KOPT-K1 (cell line): ENCODE measurements around the gene IQSEC3.
"Not testable (repeated sequence)": the region's sequence is repeated elsewhere in the genome, so short reads cannot be mapped to it uniquely, and the experiment has no call there.

ENCODE experiments used
- H3K27ac ChIP-seq: fragments of 200-600 bp; sonication (generic); 2 replicates; pipeline ENCODE4 v1.5.1; 2016; ENCODE audit warnings: antibody characterized with exemption, mild to moderate bottlenecking, low read depth, low read length; ENCODE audit not compliant: poor library complexity, severe bottlenecking
- H3K36me3 ChIP-seq: fragments of 200-600 bp; sonication (generic); 2 replicates; pipeline ENCODE4 v1.5.1; 2017; ENCODE audit warnings: antibody characterized with exemption, mild to moderate bottlenecking, low read length, moderate library complexity; ENCODE audit not compliant: insufficient read depth
- H3K9me3 ChIP-seq: fragments of 200-600 bp; sonication (generic); 2 replicates; pipeline ENCODE4 v1.5.1; 2017; ENCODE audit warnings: antibody characterized with exemption, low read length, mild to moderate bottlenecking; ENCODE audit not compliant: insufficient read depth, poor library complexity, severe bottlenecking

Gene IQSEC3

GRCh38 chr12:129001-129400, 62.4 kb downstream of the IQSEC3 start:
- Histone ChIP-seq H3K9me3 (no peaks in the 10 kb centered on the region), H3K27ac (no peak overlapping the region), H3K36me3 (no peaks in the 10 kb centered on the region)

- H3K9me3 ChIP-seq, result no peaks in the 10 kb centered on the region
- H3K36me3 ChIP-seq, result no peaks in the 10 kb centered on the region
- no peak overlapping the region for H3K27ac ChIP-seq
Measured at GRCh38 chr12:130519-130918, 64.0 kb downstream of the IQSEC3 start.

- H3K27ac ChIP-seq, result no peak overlapping the region
- H3K9me3 ChIP-seq, result no peaks in the 10 kb centered on the region
- H3K36me3 ChIP-seq, result no peaks in the 10 kb centered on the region
Measured at GRCh38 chr12:131008-131407, 64.4 kb downstream of the IQSEC3 start.

GRCh38 chr12:131732-132495, 65.3 kb downstream of the IQSEC3 start:
- Histone ChIP-seq H3K9me3 (no peaks in the 10 kb centered on the region), H3K36me3 (no peaks in the 10 kb centered on the region), H3K27ac (no peak overlapping the region)

DNA sequence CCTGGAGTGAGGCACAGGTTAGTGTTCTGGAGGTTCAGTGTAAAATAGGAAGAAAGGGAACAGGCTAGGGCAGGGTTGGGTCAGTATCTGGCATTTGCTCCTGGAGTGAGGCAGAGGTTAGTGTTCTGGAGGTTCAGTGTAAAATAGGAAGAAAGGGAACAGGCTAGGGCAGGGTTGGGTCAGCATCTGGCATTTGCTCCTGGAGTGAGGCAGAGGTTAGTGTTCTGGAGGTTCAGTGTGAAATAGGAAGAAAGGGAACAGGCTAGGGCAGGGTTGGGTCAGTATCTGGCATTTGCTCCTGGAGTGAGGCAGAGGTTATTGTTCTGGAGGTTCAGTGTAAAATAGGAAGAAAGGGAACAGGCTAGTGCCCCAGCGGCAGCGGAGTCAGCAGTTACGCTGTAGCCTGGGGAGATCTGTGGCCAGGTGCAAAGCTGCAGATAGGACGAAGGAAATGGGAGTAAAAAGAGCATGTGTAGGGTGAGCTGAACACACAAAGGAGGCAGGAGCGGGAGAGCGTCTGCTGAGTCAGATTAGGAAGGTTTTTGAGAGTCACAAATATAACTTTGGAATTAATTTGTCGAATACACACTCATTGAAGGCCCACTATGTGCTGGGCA, 67.2 kb downstream of the IQSEC3 start:
- not testable (repeated sequence) for H3K9me3 ChIP-seq, H3K27ac ChIP-seq, H3K36me3 ChIP-seq

GRCh38 chr12:135138-135537, 68.6 kb downstream of the IQSEC3 start:
- no peaks in the 10 kb centered on the region for H3K9me3 ChIP-seq

DNA sequence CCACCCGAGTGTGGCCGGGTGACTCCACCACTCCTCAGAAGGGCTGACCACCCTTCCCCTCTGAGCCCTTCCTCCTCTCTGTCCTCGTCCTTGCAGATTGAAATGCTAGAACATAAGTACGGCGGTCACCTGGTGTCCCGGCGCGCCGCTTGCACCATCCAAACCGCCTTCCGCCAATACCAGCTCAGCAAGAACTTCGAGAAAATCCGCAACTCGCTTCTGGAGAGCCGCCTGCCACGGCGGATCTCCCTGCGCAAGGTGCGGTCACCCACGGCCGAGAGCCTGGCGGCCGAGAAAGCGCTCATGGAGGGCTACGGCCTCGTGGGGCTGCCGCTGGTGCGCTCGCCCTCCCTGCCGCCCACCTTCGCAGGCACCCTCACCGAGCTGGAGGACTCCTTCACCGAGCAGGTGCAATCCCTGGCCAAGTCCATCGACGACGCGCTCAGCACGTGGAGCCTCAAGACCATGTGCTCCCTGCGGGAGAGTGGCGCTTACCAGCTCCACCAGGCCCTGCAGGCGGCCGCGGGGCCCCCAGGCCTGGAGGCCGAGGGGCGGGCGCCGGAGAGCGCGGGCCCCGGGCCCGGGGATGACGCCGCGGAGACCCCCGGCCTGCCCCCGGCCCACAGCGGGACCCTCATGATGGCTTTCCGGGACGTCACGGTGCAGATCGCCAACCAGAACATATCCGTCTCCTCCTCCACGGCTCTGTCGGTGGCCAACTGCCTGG, 71.8 kb downstream of the IQSEC3 start:
- Histone ChIP-seq H3K36me3 (no peaks in the 10 kb centered on the region), H3K9me3 (no peaks in the 10 kb centered on the region), H3K27ac (no peak overlapping the region)

More at GRCh38 chr12:135138-135537, 68.6 kb downstream of the IQSEC3 start:
- Histone ChIP-seq H3K27ac (no peak overlapping the region), H3K36me3 (no peaks in the 10 kb centered on the region)

DNA sequence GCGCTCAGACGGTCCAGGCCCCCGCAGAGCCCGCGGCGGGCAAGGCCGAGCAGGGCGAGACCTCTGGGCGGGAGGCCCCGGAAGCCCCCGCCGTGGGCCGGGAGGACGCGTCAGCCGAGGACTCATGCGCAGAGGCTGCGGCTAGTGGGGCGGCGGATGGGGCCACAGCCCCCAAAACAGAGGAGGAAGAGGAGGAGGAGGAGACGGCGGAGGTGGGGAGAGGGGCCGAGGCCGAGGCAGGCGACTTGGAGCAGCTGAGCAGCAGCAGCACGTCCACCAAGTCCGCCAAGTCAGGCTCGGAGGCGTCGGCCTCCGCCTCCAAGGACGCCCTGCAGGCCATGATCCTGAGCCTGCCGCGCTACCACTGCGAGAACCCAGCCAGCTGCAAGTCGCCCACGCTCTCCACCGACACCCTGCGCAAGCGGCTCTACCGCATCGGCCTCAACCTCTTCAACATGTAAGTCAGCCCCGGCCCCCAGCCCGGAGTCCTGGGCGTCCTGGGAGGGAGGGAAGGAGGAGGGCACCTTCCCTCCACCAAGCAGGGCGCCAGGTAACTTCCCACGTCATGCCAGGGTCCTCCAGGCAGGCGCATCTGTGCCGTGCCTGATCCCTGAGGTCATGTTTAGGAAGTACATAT, 72.4 kb downstream of the IQSEC3 start:
- no peak overlapping the region for H3K27ac ChIP-seq
- no peaks in the 10 kb centered on the region for H3K9me3 ChIP-seq
- H3K36me3 ChIP-seq, result no peaks in the 10 kb centered on the region

GRCh38 chr12:139585-139984, 73.0 kb downstream of the IQSEC3 start:
- Histone ChIP-seq H3K27ac (no peak overlapping the region), H3K36me3 (no peaks in the 10 kb centered on the region), H3K9me3 (no peaks in the 10 kb centered on the region)

DNA sequence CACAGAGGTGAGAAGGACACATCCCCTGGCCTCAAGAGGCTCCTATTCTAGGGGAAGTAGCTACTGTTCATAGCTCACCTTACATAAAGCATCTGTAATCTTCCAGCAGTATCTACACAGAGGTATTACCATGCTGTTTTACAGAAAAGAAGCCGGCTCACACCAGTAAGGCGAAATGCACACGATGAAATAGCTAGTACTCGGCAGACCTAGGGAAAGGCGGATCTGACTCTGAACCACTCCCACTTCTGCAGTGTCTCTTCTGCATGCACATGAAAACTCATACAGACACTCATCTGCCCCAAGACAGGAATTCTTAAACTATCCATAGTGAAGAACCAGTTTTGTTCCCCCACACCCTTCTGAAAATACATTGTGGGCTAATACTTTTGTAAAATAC, 73.6 kb downstream of the IQSEC3 start:
- H3K36me3 ChIP-seq, result no peaks in the 10 kb centered on the region
- no peak overlapping the region for H3K27ac ChIP-seq
- no peaks in the 10 kb centered on the region for H3K9me3 ChIP-seq

DNA sequence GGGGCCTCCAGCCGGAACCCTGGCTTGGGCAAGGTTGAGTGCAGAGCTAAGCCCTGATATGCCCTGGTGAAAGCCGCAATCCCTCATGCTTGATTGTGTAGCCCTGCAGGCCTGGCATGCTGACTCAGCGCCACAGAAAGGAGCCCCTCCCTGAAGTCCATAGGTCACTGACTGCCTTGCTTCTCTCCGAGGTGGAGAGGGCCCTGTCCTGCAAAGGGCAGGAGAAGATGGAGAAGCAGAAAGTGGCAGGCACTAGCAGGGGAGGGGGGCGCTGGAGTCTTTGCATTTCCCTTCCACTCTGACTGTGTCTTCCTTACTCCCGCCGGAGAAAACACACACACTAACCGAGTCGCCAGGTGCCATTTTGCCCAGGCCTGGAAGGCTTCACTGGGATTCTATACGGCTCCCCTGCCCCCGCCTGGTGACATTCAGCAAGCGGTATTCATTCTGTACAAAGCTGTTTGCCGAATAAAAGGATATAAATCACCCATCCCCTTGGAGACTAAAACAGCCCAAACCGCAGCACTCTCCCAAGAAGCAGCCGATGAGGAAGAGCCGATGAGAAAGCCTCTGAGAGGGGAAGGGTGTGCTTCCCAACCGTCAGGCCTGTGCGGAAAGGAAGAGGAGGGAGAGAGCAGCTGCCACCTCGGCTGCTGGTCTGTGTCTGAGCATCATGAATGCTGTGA, 77.5 kb downstream of the IQSEC3 start:
- H3K9me3 ChIP-seq, result no peaks in the 10 kb centered on the region
- no peak overlapping the region for H3K27ac ChIP-seq
- H3K36me3 ChIP-seq, result no peaks in the 10 kb centered on the region

GRCh38 chr12:144650-145284, 78.2 kb downstream of the IQSEC3 start:
- no peaks in the 10 kb centered on the region for H3K36me3 ChIP-seq
- no peak overlapping the region for H3K27ac ChIP-seq
- no peaks in the 10 kb centered on the region for H3K9me3 ChIP-seq

- Histone ChIP-seq H3K27ac (no peak overlapping the region), H3K9me3 (no peaks in the 10 kb centered on the region), H3K36me3 (no peaks in the 10 kb centered on the region)
Measured at GRCh38 chr12:145369-145960, 78.9 kb downstream of the IQSEC3 start.

- no peaks in the 10 kb centered on the region for H3K9me3 ChIP-seq
- H3K27ac ChIP-seq, result no peak overlapping the region
- no peaks in the 10 kb centered on the region for H3K36me3 ChIP-seq
Measured at GRCh38 chr12:147242-147641, 80.7 kb downstream of the IQSEC3 start.
